Chondrocyte (in vitro differentiated cells): ENCODE measurements around the gene RAD1. TPM values are rescaled to one million over a fixed set of nuclear protein-coding genes. Genes with fewer than 3 reads are reported as not detected.
A peak's percentile ranks its signal among the peaks of the same experiment; 100 is the strongest.

Experiments
- DNase-seq: peaks from one replicate; pipeline ENCODE4 v3.0.0; 2021; ENCODE audit warnings: mixed read lengths, low spot score
- H3K27ac Mint-ChIP-seq: one replicate; pipeline ENCODE4 v1.8.0; 2021; ENCODE audit warnings: mild to moderate bottlenecking, moderate library complexity, mixed read lengths; ENCODE audit not compliant: unreplicated experiment
- H3K27me3 Mint-ChIP-seq: 2 replicates; pipeline ENCODE4 v1.8.0; 2021; ENCODE audit warnings: low read depth, mixed read lengths
- H3K36me3 Mint-ChIP-seq: 2 replicates; pipeline ENCODE4 v1.8.0; 2021; ENCODE audit warnings: low read depth, mixed read lengths
- H3K4me1 Mint-ChIP-seq: 2 replicates; pipeline ENCODE4 v1.8.0; 2021; ENCODE audit warnings: low read depth, mild to moderate bottlenecking, mixed read lengths
- H3K4me3 Mint-ChIP-seq: one replicate; pipeline ENCODE4 v1.8.0; 2021; ENCODE audit warnings: mild to moderate bottlenecking, moderate library complexity, mixed read lengths; ENCODE audit not compliant: unreplicated experiment
- H3K9me3 Mint-ChIP-seq: 2 replicates; pipeline ENCODE4 v1.8.0; 2021; ENCODE audit warnings: low read depth, mixed read lengths
- CTCF ChIP-seq: fragments of 200-600 bp; sonication (generic); IDR thresholded peaks from 2 replicates; pipeline ENCODE4 v1.5.0; 2021; ENCODE audit warnings: antibody characterized with exemption, mild to moderate bottlenecking, moderate library complexity
- total RNA-seq: library from RNA; stranded (reverse); gene quantifications from 3 replicates; pipeline ENCODE4 v1.2.1, GENCODE V29; 2021

RAD1 gene
- total RNA-seq, 1 donor from 2014 or later, result 20.5 TPM

DNA sequence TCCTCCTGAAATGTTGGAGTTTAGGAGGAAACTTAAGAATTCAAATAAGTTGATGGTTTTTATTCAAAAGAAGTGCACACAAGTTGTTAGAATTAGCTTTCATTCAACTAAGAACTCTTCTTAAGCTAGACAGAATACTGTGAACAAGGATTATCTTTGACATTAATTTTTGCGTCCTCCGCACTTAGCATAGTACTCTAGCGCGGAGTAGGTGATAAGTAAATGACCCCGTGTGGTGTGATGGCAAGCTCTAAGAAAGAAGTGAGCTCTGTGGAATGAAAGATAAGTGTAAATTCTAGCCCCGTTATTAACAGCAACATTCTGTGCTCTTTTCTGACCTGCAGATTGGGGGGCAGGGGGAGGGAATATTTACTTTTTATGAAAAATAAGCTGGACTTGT lies 1.2 kb upstream of the RAD1 start:
- no peak overlapping the region for H3K4me3 Mint-ChIP-seq
- no peak for DNase-seq
- H3K36me3 Mint-ChIP-seq, result peaks cover 9% of the 10 kb centered on the region
- peaks cover 37% of the 10 kb centered on the region for H3K4me1 Mint-ChIP-seq
- H3K9me3 Mint-ChIP-seq, result no peaks in the 10 kb centered on the region
- no peak overlapping the region for H3K27ac Mint-ChIP-seq
- no peaks in the 10 kb centered on the region for H3K27me3 Mint-ChIP-seq
- TF ChIP-seq CTCF, result no peak

DNA sequence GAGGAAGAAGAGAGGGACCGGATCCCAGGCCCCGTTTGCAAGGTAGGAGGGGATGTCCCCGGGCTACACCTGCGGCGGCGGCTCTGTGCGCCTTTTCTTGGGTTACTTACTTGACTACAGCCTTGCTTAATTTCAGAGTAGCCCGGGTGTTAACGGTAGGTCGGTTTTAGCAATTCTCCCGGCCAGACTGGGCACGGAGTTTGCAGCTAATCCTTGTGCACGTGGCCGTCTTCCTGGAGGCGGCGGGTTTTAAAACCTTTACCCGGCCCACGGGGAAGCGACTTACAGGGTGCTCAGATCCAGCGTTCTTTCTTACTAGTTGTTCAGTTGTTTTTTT lies 520 bp upstream of the RAD1 start:
- no peaks in the 10 kb centered on the region for H3K27me3 Mint-ChIP-seq
- H3K36me3 Mint-ChIP-seq, result peaks cover 11% of the 10 kb centered on the region
- no peak overlapping the region for H3K27ac Mint-ChIP-seq
- no peak for DNase-seq
- no peak overlapping the region for H3K4me3 Mint-ChIP-seq
- no peaks in the 10 kb centered on the region for H3K9me3 Mint-ChIP-seq
- no peak for TF ChIP-seq CTCF
- peaks cover 37% of the 10 kb centered on the region for H3K4me1 Mint-ChIP-seq

DNA sequence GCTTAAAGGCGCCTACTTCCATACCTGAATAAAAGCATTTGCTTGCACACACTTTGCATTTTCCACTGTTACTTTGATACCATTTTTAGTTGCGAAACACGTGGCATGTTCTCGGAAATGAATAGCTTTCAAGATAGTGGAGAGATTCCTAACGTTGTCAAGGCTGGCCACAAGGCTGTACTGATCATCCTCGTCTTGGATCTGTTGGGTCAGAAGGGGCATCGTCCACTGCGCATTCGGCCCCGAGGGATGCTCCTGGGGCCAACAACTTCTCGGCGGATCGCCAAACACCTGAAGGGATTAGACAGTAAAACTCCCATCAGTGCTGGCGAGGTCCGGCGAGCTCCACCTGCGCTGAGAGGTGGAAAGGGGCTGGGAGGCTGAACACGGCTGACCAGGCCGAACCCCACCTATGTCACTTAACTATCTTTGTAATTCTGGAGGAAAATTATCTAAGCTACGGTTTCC lies 599 bp downstream of the RAD1 start:
- no peak for TF ChIP-seq CTCF
- Mint-ChIP-seq H3K9me3 (no peaks in the 10 kb centered on the region), H3K27me3 (no peaks in the 10 kb centered on the region), H3K27ac (no peak overlapping the region), H3K4me1 (peaks cover 37% of the 10 kb centered on the region), H3K36me3 (peaks cover 10% of the 10 kb centered on the region), H3K4me3 (no peak overlapping the region)
- DNase-seq, result no peak

GRCh38 chr5:34913072-34913471 lies 2.2 kb downstream of the RAD1 start:
- H3K27ac Mint-ChIP-seq, result no peak overlapping the region
- H3K36me3 Mint-ChIP-seq, result peaks cover 11% of the 10 kb centered on the region
- H3K4me3 Mint-ChIP-seq, result no peak overlapping the region
- H3K27me3 Mint-ChIP-seq, result no peaks in the 10 kb centered on the region
- TF ChIP-seq CTCF, result no peak
- no peak for DNase-seq
- H3K9me3 Mint-ChIP-seq, result no peaks in the 10 kb centered on the region
- peaks cover 37% of the 10 kb centered on the region for H3K4me1 Mint-ChIP-seq

GRCh38 chr5:34905564-34905963 lies 9.7 kb downstream of the RAD1 start:
- Mint-ChIP-seq H3K27me3 (no peaks in the 10 kb centered on the region), H3K27ac (no peak overlapping the region), H3K4me1 (no peaks in the 10 kb centered on the region), H3K36me3 (peaks cover 3% of the 10 kb centered on the region), H3K9me3 (no peaks in the 10 kb centered on the region), H3K4me3 (no peak overlapping the region)
- peak; percentile 84 for TF ChIP-seq CTCF
- no peak for DNase-seq
